Fibroblast of the aortic adventitia (primary cell): ENCODE results near the gene RAB3A. TPM values are rescaled to one million over a fixed set of nuclear protein-coding genes. Genes with fewer than 3 reads are reported as not detected.
A peak's percentile ranks its signal among the peaks of the same experiment; 100 is the strongest.

Experiments used
- DNase-seq: peaks from one replicate; pipeline ENCODE4 v3.0.0-alpha.2; 2010; ENCODE audit warnings: low read depth
- H3K4me3 ChIP-seq: 2 replicates; pipeline ENCODE4 v1.5.1; 2011; ENCODE audit warnings: low read depth, mild to moderate bottlenecking, control low read depth, low read length, moderate library complexity
- CTCF ChIP-seq: IDR thresholded peaks from 2 replicates; pipeline ENCODE4 v1.5.1; 2011; ENCODE audit warnings: mild to moderate bottlenecking, low read length, control low read depth, inconsistent platforms; ENCODE audit not compliant: insufficient read depth
- total RNA-seq: library from RNA; depleted of rRNA; stranded (reverse); fragments of >200 nt; gene quantifications from 2 replicates; pipeline ENCODE4 v1.2.3, GENCODE V29; 2012; ENCODE audit warnings: low replicate concordance

The RAB3A gene
- total RNA-seq, 1 donor: 2.8 TPM

GRCh38 chr19:18197941-18198340, 5.9 kb downstream of the RAB3A start:
- DNase-seq: no peak
- no peak for TF ChIP-seq CTCF
- no peak overlapping the region for H3K4me3 ChIP-seq

GRCh38 chr19:18197306-18197705, 6.5 kb downstream of the RAB3A start:
- no peak for TF ChIP-seq CTCF
- no peak for DNase-seq
- no peak overlapping the region for H3K4me3 ChIP-seq

- no peak for DNase-seq
- no peak overlapping the region for H3K4me3 ChIP-seq
- no peak for TF ChIP-seq CTCF
Measured at GRCh38 chr19:18196511-18196845, 7.4 kb downstream of the RAB3A start.

GRCh38 chr19:18194554-18195238, 9.1 kb downstream of the RAB3A start:
- peak overlapping the region; percentile 89 for H3K4me3 ChIP-seq
- TF ChIP-seq CTCF: no peak
- DNase-seq: peak; percentile 82

GRCh38 chr19:18194181-18194530, 9.7 kb downstream of the RAB3A start:
- peak overlapping the region; percentile 89 for H3K4me3 ChIP-seq
- no peak for DNase-seq
- no peak for TF ChIP-seq CTCF

- peak overlapping the region; percentile 89 for H3K4me3 ChIP-seq
- TF ChIP-seq CTCF: no peak
- no peak for DNase-seq
Measured at GRCh38 chr19:18193388-18194180, 10.3 kb downstream of the RAB3A start.
